GM21737 (cell line): Measurements from ENCODE around the gene CRYBA2.

Source experiments
- ATAC-seq: cut with Tn5 transposase; IDR thresholded peaks from one replicate; pipeline ENCODE4 v1.9.1; 2021; ENCODE audit warnings: mild to moderate bottlenecking, moderate library complexity; ENCODE audit not compliant: unreplicated experiment

The CRYBA2 gene

GRCh38 chr2:219023045-219023605 is 29.9 kb upstream of the CRYBA2 start:
- ATAC-seq, result no peak

- no peak for ATAC-seq
Measured at GRCh38 chr2:219022616-219023015, 29.4 kb upstream of the CRYBA2 start.

GRCh38 chr2:219022041-219022440 is 28.8 kb upstream of the CRYBA2 start:
- ATAC-seq, result no peak

- no peak for ATAC-seq
Measured at GRCh38 chr2:219021591-219021990, 28.4 kb upstream of the CRYBA2 start.

GRCh38 chr2:219020604-219021365 is 27.6 kb upstream of the CRYBA2 start:
- no peak for ATAC-seq

- ATAC-seq, result no peak
Measured at GRCh38 chr2:219019436-219019835, 26.2 kb upstream of the CRYBA2 start.

GRCh38 chr2:219018726-219019125 is 25.5 kb upstream of the CRYBA2 start:
- ATAC-seq, result no peak

GRCh38 chr2:219018286-219018685 is 25.1 kb upstream of the CRYBA2 start:
- no peak for ATAC-seq

GRCh38 chr2:219017201-219017931 is 24.1 kb upstream of the CRYBA2 start:
- ATAC-seq, result no peak

GRCh38 chr2:219016721-219017120 is 23.5 kb upstream of the CRYBA2 start:
- no peak for ATAC-seq

- ATAC-seq, result no peak
Measured at GRCh38 chr2:219010873-219011272, 17.7 kb upstream of the CRYBA2 start.

- no peak for ATAC-seq
Measured at GRCh38 chr2:219010162-219010756, 17.0 kb upstream of the CRYBA2 start.

- no peak for ATAC-seq
Measured at GRCh38 chr2:219009294-219009693, 16.1 kb upstream of the CRYBA2 start.

GRCh38 chr2:219003979-219004378 is 10.8 kb upstream of the CRYBA2 start:
- ATAC-seq, result no peak

- ATAC-seq, result no peak
Measured at GRCh38 chr2:219003267-219003634, 10.0 kb upstream of the CRYBA2 start.

- ATAC-seq, result no peak
Measured at GRCh38 chr2:219002395-219003266, 9.4 kb upstream of the CRYBA2 start.

GRCh38 chr2:219001577-219002394 is 8.6 kb upstream of the CRYBA2 start:
- no peak for ATAC-seq

- no peak for ATAC-seq
Measured at GRCh38 chr2:219001100-219001576, 7.9 kb upstream of the CRYBA2 start.

GRCh38 chr2:219000569-219000960 is 7.3 kb upstream of the CRYBA2 start:
- no peak for ATAC-seq
